ENCODE data around the gene MPRIP.

The MPRIP gene

DNA sequence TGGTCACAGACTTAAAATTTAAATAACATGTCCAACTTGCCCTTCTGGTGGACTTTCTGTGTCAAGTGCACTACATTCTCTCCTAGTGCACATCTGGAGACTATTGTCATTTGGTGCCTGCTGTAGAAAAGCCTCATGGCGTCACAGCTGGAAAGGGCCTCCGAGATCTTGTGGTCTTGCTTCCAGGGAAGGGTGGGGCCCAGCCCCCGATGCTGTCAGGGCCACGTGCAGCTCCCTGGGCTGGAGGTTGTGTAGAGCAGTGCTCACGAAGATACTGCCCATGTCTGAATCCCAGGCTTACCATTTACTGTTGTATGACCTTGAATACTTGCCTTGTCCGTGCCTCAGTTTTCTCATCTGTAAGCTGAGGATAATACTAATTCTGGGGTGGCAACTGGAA lies 6.8 kb upstream of the MPRIP start:
- H3K4me1 ChIP-seq (ENCODE audit: control insufficient read depth in 1 of 2, insufficient read depth in 1 of 2, low read depth in 1 of 2, low read length in 1 of 2): peaks cover 0 to 7% of the 10 kb centered on the region in 2 experiments
- H3K27me3 ChIP-seq: peaks cover 11% of the 10 kb centered on the region
- TF ChIP-seq, protein P1, sequence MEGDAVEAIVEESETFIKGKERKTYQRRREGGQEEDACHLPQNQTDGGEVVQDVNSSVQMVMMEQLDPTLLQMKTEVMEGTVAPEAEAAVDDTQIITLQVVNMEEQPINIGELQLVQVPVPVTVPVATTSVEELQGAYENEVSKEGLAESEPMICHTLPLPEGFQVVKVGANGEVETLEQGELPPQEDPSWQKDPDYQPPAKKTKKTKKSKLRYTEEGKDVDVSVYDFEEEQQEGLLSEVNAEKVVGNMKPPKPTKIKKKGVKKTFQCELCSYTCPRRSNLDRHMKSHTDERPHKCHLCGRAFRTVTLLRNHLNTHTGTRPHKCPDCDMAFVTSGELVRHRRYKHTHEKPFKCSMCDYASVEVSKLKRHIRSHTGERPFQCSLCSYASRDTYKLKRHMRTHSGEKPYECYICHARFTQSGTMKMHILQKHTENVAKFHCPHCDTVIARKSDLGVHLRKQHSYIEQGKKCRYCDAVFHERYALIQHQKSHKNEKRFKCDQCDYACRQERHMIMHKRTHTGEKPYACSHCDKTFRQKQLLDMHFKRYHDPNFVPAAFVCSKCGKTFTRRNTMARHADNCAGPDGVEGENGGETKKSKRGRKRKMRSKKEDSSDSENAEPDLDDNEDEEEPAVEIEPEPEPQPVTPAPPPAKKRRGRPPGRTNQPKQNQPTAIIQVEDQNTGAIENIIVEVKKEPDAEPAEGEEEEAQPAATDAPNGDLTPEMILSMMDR (IDR thresholded peaks at IDR 0.05): no peak
- H3K27ac ChIP-seq: no peak overlapping the region
- H3K4me3 ChIP-seq (ENCODE audit: low read depth in 1 of 2, low read length in 1 of 2): no peak overlapping the region
- H3K9me3 ChIP-seq: no peaks in the 10 kb centered on the region
- no peaks in the 10 kb centered on the region for H3K36me3 ChIP-seq

DNA sequence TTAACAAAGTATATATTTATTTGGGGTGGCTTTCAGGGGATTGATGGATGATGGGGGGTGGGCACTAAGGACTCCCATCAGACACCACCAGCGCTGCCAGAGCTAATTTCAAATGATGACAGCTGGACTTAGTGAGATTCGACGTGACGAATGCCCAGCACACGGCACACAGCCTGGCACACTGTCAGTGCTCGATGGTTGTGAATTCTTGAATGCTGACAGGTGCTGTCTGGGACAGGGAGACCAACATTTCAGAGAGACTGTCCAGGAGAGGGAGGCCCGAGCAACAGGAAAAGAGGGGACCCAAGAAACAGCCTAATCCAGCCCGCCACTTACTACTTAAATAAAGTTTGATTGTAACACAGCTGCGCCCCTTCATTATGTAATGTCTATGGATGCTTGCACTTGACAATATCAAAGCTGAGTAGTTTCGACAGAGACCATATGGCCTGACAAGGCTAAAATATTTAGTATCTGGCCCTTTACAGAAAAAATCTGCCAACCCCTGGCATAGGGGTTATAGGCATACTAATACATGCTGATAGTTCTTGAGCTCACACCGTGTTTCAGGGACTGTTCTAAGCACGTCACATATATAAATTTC lies 6.2 kb upstream of the MPRIP start:
- Histone ChIP-seq H3K27ac (no peak overlapping the region), H3K27me3 (peaks cover 13% of the 10 kb centered on the region), H3K36me3 (no peaks in the 10 kb centered on the region), H3K4me1 (ENCODE audit: control insufficient read depth in 1 of 2, insufficient read depth in 1 of 2, low read depth in 1 of 2, low read length in 1 of 2) (peaks cover 0 to 7% of the 10 kb centered on the region in 2 experiments), H3K4me3 (ENCODE audit: low read depth in 1 of 2, low read length in 1 of 2) (no peak overlapping the region), H3K9me3 (no peaks in the 10 kb centered on the region)
- TF ChIP-seq, protein P1 (IDR thresholded peaks at IDR 0.05): no peak

DNA sequence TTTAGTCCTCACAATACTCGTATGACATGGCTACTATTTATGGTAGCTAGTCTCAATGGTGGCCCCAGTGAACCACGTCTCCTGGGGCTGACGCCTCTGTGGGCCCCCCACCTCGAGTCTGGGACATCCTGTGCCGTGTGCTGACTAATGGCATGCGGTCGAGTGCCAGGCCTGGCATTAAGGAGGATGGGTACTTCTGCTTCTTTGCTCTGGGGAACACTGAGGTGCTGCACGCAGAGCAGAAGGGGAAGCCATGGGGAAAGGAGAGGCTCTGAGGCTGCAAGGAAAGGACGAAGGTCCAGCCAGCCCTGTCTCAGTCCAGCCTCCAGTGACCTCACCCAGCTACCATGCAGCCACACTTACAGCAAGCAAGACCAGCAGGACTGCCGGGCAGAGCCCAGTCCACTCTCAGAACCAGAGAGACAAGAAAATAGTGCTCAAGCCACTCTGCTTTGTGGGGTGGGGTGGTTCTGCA lies 5.7 kb upstream of the MPRIP start:
- Histone ChIP-seq H3K27me3 (peaks cover 19% of the 10 kb centered on the region), H3K9me3 (no peaks in the 10 kb centered on the region), H3K27ac (no peak overlapping the region), H3K4me3 (ENCODE audit: low read depth in 1 of 2, low read length in 1 of 2) (no peak overlapping the region), H3K4me1 (ENCODE audit: control insufficient read depth in 1 of 2, insufficient read depth in 1 of 2, low read depth in 1 of 2, low read length in 1 of 2) (peaks cover 1 to 9% of the 10 kb centered on the region in 2 experiments), H3K36me3 (no peaks in the 10 kb centered on the region)
- TF ChIP-seq, protein P1 (IDR thresholded peaks at IDR 0.05): no peak

DNA sequence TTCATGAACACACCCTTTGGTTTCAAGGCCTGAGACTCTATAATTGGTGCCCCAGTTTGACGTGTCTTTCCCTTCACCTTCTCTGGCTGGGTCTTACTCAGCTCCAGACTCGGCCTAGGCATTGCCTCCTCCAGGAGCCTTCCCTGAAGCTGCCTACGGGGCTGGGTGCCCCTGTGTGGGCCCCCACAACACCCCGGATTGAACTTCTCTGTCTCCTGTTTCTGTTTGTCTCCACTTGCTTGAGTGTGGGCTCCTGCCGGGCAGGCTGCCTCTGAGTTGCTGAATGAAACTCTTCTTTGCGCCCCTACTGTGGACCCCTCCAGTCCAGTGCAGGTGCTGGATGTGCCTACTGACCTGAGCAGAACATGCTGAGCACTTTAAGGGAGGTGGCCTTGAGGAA lies 2.3 kb upstream of the MPRIP start:
- Histone ChIP-seq H3K27ac (no peak overlapping the region), H3K36me3 (no peaks in the 10 kb centered on the region), H3K27me3 (peaks cover 39% of the 10 kb centered on the region), H3K4me1 (ENCODE audit: control insufficient read depth in 1 of 2, insufficient read depth in 1 of 2, low read depth in 1 of 2, low read length in 1 of 2) (peaks cover 26 to 34% of the 10 kb centered on the region in 2 experiments), H3K9me3 (no peaks in the 10 kb centered on the region), H3K4me3 (ENCODE audit: low read depth in 1 of 2, low read length in 1 of 2) (no peak overlapping the region)
- TF ChIP-seq, protein P1 (IDR thresholded peaks at IDR 0.05): no peak

DNA sequence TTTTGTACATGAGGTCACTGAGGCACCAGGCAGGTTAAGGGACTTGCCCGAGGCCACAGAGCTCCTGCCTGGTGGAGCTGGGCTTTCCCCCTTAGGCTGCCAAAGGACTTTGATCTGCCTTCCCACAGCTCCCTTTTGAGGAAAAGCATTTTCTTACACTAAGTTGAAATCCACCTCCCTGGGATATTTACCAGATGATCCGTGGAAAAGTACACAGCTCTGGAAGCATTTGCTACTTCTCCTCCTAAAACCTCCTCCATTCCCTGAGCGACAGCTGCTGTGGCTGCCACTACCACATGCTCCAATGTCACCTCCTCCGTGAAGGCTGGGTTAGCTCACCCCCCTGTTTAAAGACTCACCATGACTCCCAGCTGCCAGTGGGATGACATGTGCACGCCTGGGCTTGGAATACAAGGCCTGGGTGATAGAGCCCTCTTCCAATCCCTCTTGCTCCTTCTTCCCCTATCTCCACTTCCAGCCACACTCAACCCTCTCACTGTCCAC lies 1.2 kb upstream of the MPRIP start:
- H3K27ac ChIP-seq: no peak overlapping the region
- TF ChIP-seq, protein P1 (IDR thresholded peaks at IDR 0.05): no peak

More for the DNA sequence above, 1.2 kb upstream of the MPRIP start:
- Histone ChIP-seq H3K27me3 (peaks cover 30% of the 10 kb centered on the region), H3K36me3 (no peaks in the 10 kb centered on the region), H3K4me3 (ENCODE audit: low read depth in 1 of 2, low read length in 1 of 2) (no peak overlapping the region), H3K9me3 (no peaks in the 10 kb centered on the region), H3K4me1 (ENCODE audit: control insufficient read depth in 1 of 2, insufficient read depth in 1 of 2, low read depth in 1 of 2, low read length in 1 of 2) (peaks cover 34 to 41% of the 10 kb centered on the region in 2 experiments)

Data from neutrophil (primary cell).